Liver (tissue), 9 donors: ENCODE results near the gene RAD9A. TPM values are rescaled to one million over a fixed set of nuclear protein-coding genes. Genes with fewer than 3 reads are reported as not detected.

ENCODE experiments used
- DNase-seq: peaks from one replicate; pipeline ENCODE4 v3.0.0-alpha.2; 2017; ENCODE audit warnings: low spot score
- H3K27ac ChIP-seq, 2 donors: one replicate each; pipeline ENCODE4 v1.7.0; 2013; ENCODE audit warnings: inconsistent platforms in 2 of 2, low read length in 2 of 2, control low read depth in 1 of 2, low read depth in 1 of 2, mild to moderate bottlenecking in 1 of 2
- H3K27me3 ChIP-seq, 4 donors: one replicate each; pipeline versions ENCODE4 v1.6.1 to v1.7.0; 2013; ENCODE audit warnings: low read length in 3 of 4, inconsistent platforms in 1 of 4, mild to moderate bottlenecking in 1 of 4, moderate library complexity in 1 of 4; ENCODE audit not compliant: control insufficient read depth in 4 of 4, insufficient read depth in 4 of 4
- H3K36me3 ChIP-seq, 4 donors: one replicate each; pipeline versions ENCODE4 v1.6.1 to v1.7.0; 2013; ENCODE audit warnings: low read length in 3 of 4, mild to moderate bottlenecking in 3 of 4, low read depth in 1 of 4, moderate library complexity in 1 of 4; ENCODE audit not compliant: control insufficient read depth in 4 of 4, insufficient read depth in 3 of 4
- H3K4me1 ChIP-seq, 4 donors: one replicate each; pipeline versions ENCODE4 v1.6.1 to v1.7.0; 2013; ENCODE audit warnings: low read length in 3 of 4, mild to moderate bottlenecking in 3 of 4, moderate library complexity in 1 of 4; ENCODE audit not compliant: control insufficient read depth in 4 of 4, insufficient read depth in 4 of 4
- H3K4me3 ChIP-seq, 3 donors: one replicate each; pipeline versions ENCODE4 v1.6.1 to v1.7.0; 2013; ENCODE audit warnings: low read length in 3 of 3, control low read depth in 1 of 3, low read depth in 1 of 3, mild to moderate bottlenecking in 1 of 3
- H3K9ac ChIP-seq, 2 donors: one replicate each; pipeline ENCODE4 v1.7.0; 2013; ENCODE audit warnings: low read length in 2 of 2, mild to moderate bottlenecking in 2 of 2, moderate library complexity in 2 of 2, control low read depth in 1 of 2, low read depth in 1 of 2
- H3K9me3 ChIP-seq, 4 donors: one replicate each; pipeline versions ENCODE4 v1.6.1 to v1.7.0; 2013; ENCODE audit warnings: low read length in 3 of 4; ENCODE audit not compliant: control insufficient read depth in 4 of 4
- CTCF ChIP-seq: fragments of 150-350 bp; IDR thresholded peaks from 2 replicates; pipeline ENCODE4 v1.5.1; 2017; ENCODE audit warnings: improper control_type of control experiment, low read depth, low read length; ENCODE audit not compliant: missing input control
- EGR1 ChIP-seq, 2 donors: IDR thresholded peaks; 2 replicates each; pipeline ENCODE4 v1.6.1; 2016 to 2018; ENCODE audit warnings: antibody characterized with exemption in 2 of 2, low read depth in 2 of 2
- FOXA1 ChIP-seq: IDR thresholded peaks from 2 replicates; pipeline ENCODE4 v1.6.1; 2016; ENCODE audit warnings: antibody characterized with exemption
- FOXA2 ChIP-seq: IDR thresholded peaks from 2 replicates; pipeline ENCODE4 v1.6.1; 2016; ENCODE audit warnings: antibody characterized with exemption
- GABPA ChIP-seq, 2 donors: IDR thresholded peaks in 1 of 2; conservative IDR thresholded peaks in 1 of 2; 2 replicates each; pipeline ENCODE4 v1.6.1; 2016; ENCODE audit warnings: antibody characterized with exemption in 2 of 2, mild to moderate bottlenecking in 1 of 2, moderate library complexity in 1 of 2
- HNF4A ChIP-seq, 2 donors: conservative IDR thresholded peaks; 2 replicates each; pipeline ENCODE4 v1.6.1; 2016; ENCODE audit warnings: antibody characterized with exemption in 2 of 2, mild to moderate bottlenecking in 2 of 2
- HNF4G ChIP-seq: IDR thresholded peaks from 2 replicates; pipeline ENCODE4 v1.6.1; 2016; ENCODE audit warnings: antibody characterized with exemption
- JUND ChIP-seq, 2 donors: IDR thresholded peaks; 2 replicates each; pipeline ENCODE4 v1.6.1; 2016; ENCODE audit warnings: antibody characterized with exemption in 2 of 2
- MAX ChIP-seq: IDR thresholded peaks from 2 replicates; pipeline ENCODE4 v1.6.1; 2016; ENCODE audit warnings: antibody characterized with exemption
- NR2F2 ChIP-seq: IDR thresholded peaks from 2 replicates; pipeline ENCODE4 v1.6.1; 2016; ENCODE audit warnings: antibody characterized with exemption
- RAD21 ChIP-seq, 2 donors: IDR thresholded peaks; 2 replicates each; pipeline ENCODE4 v1.6.1; 2016; ENCODE audit warnings: antibody characterized with exemption in 2 of 2, mild to moderate bottlenecking in 2 of 2
- RXRA ChIP-seq, 2 donors: IDR thresholded peaks; 2 replicates each; pipeline ENCODE4 v1.6.1; 2017 to 2018; ENCODE audit warnings: antibody characterized with exemption in 2 of 2, mild to moderate bottlenecking in 1 of 2
- SP1 ChIP-seq: IDR thresholded peaks from 2 replicates; pipeline ENCODE4 v1.6.1; 2018; ENCODE audit warnings: antibody characterized with exemption, mild to moderate bottlenecking
- TAF1 ChIP-seq: conservative IDR thresholded peaks from 2 replicates; pipeline ENCODE4 v1.6.1; 2016; ENCODE audit warnings: antibody characterized with exemption, mild to moderate bottlenecking
- YY1 ChIP-seq: IDR thresholded peaks from 2 replicates; pipeline ENCODE4 v1.6.1; 2016; ENCODE audit warnings: antibody characterized with exemption, mild to moderate bottlenecking
- WGBS: extraction: QIAGEN DNeasy Blood & Tissue Kit; methylation state at CpG from one replicate; pipeline ENCODE4 v1.1.7; 2013; 5-methylcytosine and 5-hydroxymethylcytosine counted together
- polyA plus RNA-seq, 2 donors: library from polyadenylated mRNA; stranded (reverse) in 1 of 2; unstranded in 1 of 2; fragments of 200-250 nt in 1 of 2; fragments of >200 nt in 1 of 2; fragmentation: Nextera tagmentation in 1 of 2; extraction: Ambion mirVana in 1 of 2; gene quantifications; one replicate each; pipeline versions ENCODE4 v1.2.1 to v1.2.3, GENCODE V29; 2013 to 2015
- total RNA-seq, 2 donors: library from RNA; depleted of rRNA; stranded (reverse); fragments of >200 nt; gene quantifications; one replicate each; pipeline ENCODE4 v1.2.3, GENCODE V29; 2014
- TF ChIP-seq, protein P1 (sequence below): IDR thresholded peaks from 2 replicates; pipeline ENCODE4 v1.6.1; 2016; ENCODE audit warnings: antibody characterized with exemption, mild to moderate bottlenecking
- TF ChIP-seq, protein P2 (sequence below): IDR thresholded peaks from 2 replicates; pipeline ENCODE4 v1.6.1; 2016; ENCODE audit warnings: antibody characterized with exemption
- TF ChIP-seq, protein P3 (sequence below): IDR thresholded peaks from 2 replicates; pipeline ENCODE4 v1.6.1; 2016; ENCODE audit warnings: antibody characterized with exemption
- donor health status: healthy.
- donor health status: healthy.
- donor health status: healthy.
- donor health status: healthy.
- donor health status: healthy.

Gene RAD9A
- total and polyA plus RNA-seq, 4 donors: 4.5 to 8.6 (median 5.6) TPM

- WGBS: 85% methylated on average over 12 of the region's 12 CpGs
- no peak for DNase-seq
- H3K9ac ChIP-seq: no peak overlapping the region
- H3K4me1 ChIP-seq: peaks cover 13 to 26% (median 21%) of the 10 kb centered on the region in 4 donors
- H3K36me3 ChIP-seq: no peaks in the 10 kb centered on the region
- no peaks in the 10 kb centered on the region for H3K9me3 ChIP-seq
- H3K27ac ChIP-seq: no peak overlapping the region
- H3K27me3 ChIP-seq: no peaks in the 10 kb centered on the region
- TF ChIP-seq JUND (IDR thresholded peaks at IDR 0.05) (no peak), EGR1 (IDR thresholded peaks at IDR 0.05; ENCODE audit: low read depth in 2 of 2) (no peak), GABPA (IDR thresholded peaks at IDR 0.05 in 1 of 2, conservative IDR thresholded peaks at IDR 0.05 in 1 of 2) (no peak), MAX (no peak), HNF4A (conservative IDR thresholded peaks at IDR 0.05) (no peak), HNF4G (no peak), SP1 (no peak), FOXA1 (no peak), YY1 (no peak)
- TF ChIP-seq, protein P1, sequence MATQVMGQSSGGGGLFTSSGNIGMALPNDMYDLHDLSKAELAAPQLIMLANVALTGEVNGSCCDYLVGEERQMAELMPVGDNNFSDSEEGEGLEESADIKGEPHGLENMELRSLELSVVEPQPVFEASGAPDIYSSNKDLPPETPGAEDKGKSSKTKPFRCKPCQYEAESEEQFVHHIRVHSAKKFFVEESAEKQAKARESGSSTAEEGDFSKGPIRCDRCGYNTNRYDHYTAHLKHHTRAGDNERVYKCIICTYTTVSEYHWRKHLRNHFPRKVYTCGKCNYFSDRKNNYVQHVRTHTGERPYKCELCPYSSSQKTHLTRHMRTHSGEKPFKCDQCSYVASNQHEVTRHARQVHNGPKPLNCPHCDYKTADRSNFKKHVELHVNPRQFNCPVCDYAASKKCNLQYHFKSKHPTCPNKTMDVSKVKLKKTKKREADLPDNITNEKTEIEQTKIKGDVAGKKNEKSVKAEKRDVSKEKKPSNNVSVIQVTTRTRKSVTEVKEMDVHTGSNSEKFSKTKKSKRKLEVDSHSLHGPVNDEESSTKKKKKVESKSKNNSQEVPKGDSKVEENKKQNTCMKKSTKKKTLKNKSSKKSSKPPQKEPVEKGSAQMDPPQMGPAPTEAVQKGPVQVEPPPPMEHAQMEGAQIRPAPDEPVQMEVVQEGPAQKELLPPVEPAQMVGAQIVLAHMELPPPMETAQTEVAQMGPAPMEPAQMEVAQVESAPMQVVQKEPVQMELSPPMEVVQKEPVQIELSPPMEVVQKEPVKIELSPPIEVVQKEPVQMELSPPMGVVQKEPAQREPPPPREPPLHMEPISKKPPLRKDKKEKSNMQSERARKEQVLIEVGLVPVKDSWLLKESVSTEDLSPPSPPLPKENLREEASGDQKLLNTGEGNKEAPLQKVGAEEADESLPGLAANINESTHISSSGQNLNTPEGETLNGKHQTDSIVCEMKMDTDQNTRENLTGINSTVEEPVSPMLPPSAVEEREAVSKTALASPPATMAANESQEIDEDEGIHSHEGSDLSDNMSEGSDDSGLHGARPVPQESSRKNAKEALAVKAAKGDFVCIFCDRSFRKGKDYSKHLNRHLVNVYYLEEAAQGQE: no peak
- no peak overlapping the region for H3K4me3 ChIP-seq
Observed at GRCh38 chr11:67357831-67358670, 33.7 kb upstream of the RAD9A start.

DNA sequence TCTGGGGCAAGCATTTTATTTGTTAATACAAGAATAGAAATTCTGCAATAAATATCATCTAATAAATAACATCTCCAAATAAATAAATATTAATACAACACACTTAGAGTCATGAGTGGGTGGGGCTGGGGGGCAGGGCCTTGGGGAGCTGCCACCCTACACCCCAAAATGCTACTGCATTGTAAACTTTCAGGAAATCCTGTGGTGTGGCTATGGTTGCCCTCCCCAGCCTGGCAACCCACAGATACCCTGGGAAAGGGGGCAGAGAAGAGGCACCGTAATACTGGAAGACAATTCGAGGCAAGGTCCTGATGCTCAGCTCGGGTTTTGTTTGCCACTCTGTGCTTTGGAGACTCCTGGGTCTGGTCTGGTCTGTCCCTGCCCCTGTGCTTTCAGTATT is 27.6 kb upstream of the RAD9A start:
- Histone ChIP-seq H3K9me3 (no peaks in the 10 kb centered on the region), H3K4me3 (no peak overlapping the region), H3K36me3 (no peaks in the 10 kb centered on the region), H3K4me1 (no peaks in the 10 kb centered on the region), H3K27me3 (no peaks in the 10 kb centered on the region), H3K27ac (no peak overlapping the region), H3K9ac (no peak overlapping the region)
- whole genome bisulfite sequencing: 91% methylated on average over 3 of the region's 3 CpGs
- no peak for DNase-seq
- TF ChIP-seq RAD21 (IDR thresholded peaks at IDR 0.05) (no peak), GABPA (IDR thresholded peaks at IDR 0.05 in 1 of 2, conservative IDR thresholded peaks at IDR 0.05 in 1 of 2) (no peak), RXRA (IDR thresholded peaks at IDR 0.05) (no peak), FOXA2 (no peak), EGR1 (IDR thresholded peaks at IDR 0.05; ENCODE audit: low read depth in 2 of 2) (no peak), MAX (no peak), HNF4G (no peak), NR2F2 (no peak), CTCF (no peak), FOXA1 (no peak), SP1 (no peak), YY1 (no peak), TAF1 (no peak), HNF4A (conservative IDR thresholded peaks at IDR 0.05) (no peak), JUND (IDR thresholded peaks at IDR 0.05) (no peak)
- TF ChIP-seq, protein P2, sequence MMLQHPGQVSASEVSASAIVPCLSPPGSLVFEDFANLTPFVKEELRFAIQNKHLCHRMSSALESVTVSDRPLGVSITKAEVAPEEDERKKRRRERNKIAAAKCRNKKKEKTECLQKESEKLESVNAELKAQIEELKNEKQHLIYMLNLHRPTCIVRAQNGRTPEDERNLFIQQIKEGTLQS: no peak
- TF ChIP-seq, protein P1: no peak
- TF ChIP-seq, protein P3, sequence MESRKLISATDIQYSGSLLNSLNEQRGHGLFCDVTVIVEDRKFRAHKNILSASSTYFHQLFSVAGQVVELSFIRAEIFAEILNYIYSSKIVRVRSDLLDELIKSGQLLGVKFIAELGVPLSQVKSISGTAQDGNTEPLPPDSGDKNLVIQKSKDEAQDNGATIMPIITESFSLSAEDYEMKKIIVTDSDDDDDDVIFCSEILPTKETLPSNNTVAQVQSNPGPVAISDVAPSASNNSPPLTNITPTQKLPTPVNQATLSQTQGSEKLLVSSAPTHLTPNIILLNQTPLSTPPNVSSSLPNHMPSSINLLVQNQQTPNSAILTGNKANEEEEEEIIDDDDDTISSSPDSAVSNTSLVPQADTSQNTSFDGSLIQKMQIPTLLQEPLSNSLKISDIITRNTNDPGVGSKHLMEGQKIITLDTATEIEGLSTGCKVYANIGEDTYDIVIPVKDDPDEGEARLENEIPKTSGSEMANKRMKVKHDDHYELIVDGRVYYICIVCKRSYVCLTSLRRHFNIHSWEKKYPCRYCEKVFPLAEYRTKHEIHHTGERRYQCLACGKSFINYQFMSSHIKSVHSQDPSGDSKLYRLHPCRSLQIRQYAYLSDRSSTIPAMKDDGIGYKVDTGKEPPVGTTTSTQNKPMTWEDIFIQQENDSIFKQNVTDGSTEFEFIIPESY: no peak
